GM12873 (cell line): ENCODE data around the gene TRDMT1.

Source experiments
- CTCF ChIP-seq: IDR thresholded peaks from 2 replicates; pipeline ENCODE4 v1.5.1; 2012; ENCODE audit warnings: low read depth, mild to moderate bottlenecking, moderate library complexity, low read length, control low read depth; ENCODE audit not compliant: insufficient read depth; ENCODE audit errors: missing control alignments

Gene TRDMT1

DNA sequence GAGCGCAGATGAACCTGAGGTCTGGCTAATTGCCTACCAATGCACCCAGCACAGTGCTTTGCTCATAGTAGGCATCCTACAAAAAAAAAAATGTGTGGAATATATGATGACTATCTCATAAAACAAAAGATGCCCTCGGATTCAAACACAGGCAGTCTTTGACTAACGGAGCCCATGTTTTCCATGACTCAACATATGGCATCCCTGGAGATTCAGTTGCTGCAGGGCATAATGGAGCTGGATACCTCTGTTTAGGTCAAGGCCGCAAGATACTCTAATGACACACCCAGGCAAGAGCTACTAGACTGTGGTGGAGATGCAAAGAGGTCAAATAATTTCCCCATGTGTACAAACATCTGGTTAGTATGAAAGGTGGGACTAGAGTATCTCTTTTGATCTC is 88.1 kb downstream of the TRDMT1 start:
- no peak for TF ChIP-seq CTCF

DNA sequence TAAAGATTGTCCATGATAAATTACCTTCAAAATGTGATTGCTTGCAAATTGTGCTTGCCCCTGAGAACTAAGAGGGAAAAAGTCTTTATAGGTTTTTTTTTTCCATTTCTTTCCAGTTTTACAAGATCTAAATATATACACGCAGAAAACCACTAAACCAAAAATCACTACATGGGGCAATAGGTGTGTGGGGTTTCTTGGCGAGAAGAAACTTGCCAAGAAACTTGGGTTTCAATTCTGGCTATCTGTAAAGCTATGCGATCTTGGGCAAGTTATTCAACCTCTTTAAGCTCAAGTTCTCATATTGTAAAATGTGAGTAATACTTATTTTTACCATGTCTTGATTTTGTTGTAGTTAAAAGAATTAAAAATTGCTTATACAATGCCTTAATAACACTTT is 88.9 kb downstream of the TRDMT1 start:
- TF ChIP-seq CTCF = no peak

DNA sequence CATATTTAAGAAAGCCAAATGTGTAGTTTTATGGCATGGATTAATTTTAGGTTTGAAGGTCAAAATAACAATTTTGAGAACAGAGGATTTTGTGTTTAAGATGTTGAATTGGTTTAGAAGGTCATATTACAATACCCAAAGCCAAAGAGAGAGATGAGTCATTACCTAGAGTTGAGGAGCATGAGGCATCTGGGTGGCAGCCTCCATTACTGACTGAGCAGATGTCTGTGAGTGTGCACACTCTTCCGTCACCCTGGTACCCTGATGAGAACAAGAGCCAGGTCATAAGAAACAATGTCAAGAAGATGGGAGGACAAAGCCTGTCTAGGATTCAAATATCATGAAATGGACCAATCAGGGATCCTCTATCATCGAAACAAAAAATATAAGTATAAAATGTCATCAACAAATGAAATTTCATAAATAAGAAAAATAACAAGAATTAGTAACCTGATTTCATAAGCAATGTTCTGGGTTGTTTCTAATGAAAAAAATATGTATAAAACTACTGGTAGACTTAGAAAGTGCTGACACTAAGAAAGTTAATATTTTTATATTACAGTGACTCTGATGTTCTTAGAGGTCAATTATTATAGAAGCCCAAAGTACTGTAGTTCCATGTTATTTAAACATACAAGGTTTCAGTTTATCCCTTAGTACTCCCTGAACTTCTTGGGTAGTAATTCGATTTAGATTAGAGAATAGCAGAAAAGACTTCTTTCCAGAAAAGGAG is 91.8 kb downstream of the TRDMT1 start:
- TF ChIP-seq CTCF = no peak

DNA sequence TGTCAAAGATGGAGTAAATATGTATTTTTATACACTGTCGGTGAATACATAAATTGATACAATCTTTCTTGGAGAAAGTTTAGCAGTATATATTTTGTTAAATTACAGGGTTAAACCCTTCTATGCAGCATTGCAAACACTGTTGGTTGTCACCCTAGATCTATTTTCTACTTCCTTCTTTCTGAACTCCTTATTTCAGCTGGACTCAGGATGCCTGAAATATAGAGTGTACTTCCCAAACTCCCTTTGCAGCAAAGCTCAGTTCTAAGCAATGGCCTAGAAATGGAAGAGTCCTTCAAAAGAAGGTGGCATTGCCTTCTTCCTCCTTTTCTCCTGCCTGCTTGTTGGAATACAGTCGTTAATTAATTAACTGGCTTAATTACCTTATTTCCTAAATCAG is 92.4 kb downstream of the TRDMT1 start:
- TF ChIP-seq CTCF = no peak

- no peak for TF ChIP-seq CTCF
Measured at GRCh38 chr10:17106991-17107390, 94.5 kb downstream of the TRDMT1 start.

- TF ChIP-seq CTCF = no peak
Measured at GRCh38 chr10:17101910-17102266, 99.6 kb downstream of the TRDMT1 start.

GRCh38 chr10:17101257-17101909 is 100.1 kb downstream of the TRDMT1 start:
- TF ChIP-seq CTCF = no peak
